H1 (cell line): ENCODE measurements around the gene DEAF1. TPM values are rescaled to one million over a fixed set of nuclear protein-coding genes. Genes with fewer than 3 reads are reported as not detected.

Experiments used
- ZNF274 ChIP-seq: IDR thresholded peaks from 2 replicates; pipeline ENCODE4 v1.7.0; 2012; ENCODE audit warnings: low read length, borderline replicate concordance; ENCODE audit errors: extremely low read depth
- polyA plus RNA-seq, 7 experiments: library from polyadenylated mRNA; depleted of rRNA in 3 of 7; stranded (reverse) in 5 of 7; unstranded in 2 of 7; fragments of >200 nt in 5 of 7; fragments of 200-250 nt in 2 of 7; gene quantifications; 1 replicate in 5 of 7; 2 replicates in 1 of 7; 4 replicates in 1 of 7; pipeline versions ENCODE4 v1.2.1 to v1.2.3, GENCODE V29; 2011 to 2013; ENCODE audit warnings: missing spikeins in 2 of 7, mixed read lengths in 2 of 7
- total RNA-seq: library from RNA; stranded (reverse); fragmentation: NEBNext Ultra II Directional; extraction: Animal tissue kit (Norgen Biotek cat#: 25700); gene quantifications from 2 replicates; pipeline ENCODE4 v1.2.1, GENCODE V29; 2021

DEAF1 gene
- total and polyA plus RNA-seq, 2 of the 8 experiments (the other 6 are each of a cell fraction or from before 2014, with no cell fraction given) = 47.3 to 58.4 TPM

DNA sequence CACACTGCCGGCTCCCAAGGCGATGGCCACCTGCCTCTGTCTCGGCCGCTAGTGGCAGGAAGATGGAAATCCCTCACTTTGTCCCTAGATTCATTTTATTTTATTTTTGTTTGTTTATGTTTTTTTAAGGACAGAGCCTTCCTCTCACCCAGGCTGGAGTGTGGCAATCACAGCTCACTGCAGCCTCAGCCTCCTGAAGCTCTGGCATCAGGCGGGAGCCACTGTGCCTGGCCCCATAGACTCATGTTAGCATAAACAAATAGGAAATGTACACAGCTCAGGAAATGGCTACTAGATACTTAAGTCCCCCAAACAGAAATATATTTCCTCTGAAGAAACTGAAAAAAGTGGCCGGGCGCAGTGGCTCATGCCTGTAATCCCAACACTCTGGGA is 4.1 kb upstream of the DEAF1 start (continued):
- TF ChIP-seq ZNF274 = no peak
